HG03175 (cell line): ENCODE data around the gene HOXC9.

Experiments used
- ATAC-seq: cut with Tn5 transposase; IDR thresholded peaks from one replicate; pipeline ENCODE4 v1.9.1; 2021; ENCODE audit warnings: mild to moderate bottlenecking, moderate library complexity; ENCODE audit not compliant: unreplicated experiment

HOXC9 gene

DNA sequence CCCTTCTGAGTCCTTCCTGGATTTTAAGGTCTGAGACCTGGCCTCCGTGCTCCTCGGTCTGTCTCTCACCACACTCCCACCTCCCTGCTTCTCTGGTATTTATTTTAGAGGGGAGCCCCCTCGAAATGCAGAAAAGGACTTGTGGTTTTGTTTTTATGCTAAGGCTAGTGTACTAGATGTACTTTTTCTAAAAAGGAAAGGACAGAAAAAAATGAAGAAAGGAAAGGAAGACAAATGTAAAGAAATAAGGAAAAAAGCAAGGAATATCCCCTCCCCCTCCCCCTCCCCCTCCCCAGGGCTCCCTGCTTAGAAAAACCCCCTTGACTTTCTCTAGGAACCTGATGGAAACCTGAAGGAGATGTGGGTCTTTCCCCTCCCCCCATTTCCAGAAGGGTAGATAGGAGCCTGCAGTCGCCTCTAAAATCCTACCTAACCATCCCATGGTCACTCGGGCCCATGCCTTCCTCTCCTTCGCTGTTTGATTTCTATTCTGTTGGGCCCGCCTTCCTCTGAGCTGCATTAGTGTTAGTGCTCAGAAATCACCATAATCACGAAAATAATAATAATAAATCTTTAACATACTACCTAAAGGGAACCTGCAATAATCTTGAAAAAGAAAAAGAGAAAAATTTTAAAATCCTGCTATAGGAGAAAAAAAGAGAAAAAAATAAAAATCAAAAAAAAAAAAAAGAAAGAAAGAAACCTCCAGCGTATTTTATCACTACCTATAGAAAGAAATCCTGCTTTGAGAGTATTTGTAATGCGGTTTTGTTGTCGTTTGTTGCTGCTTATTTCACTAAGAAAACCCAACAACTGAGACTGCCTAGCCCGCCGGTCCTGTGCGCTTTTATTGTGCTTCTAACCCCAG lies 11.9 kb downstream of the HOXC9 start:
- ATAC-seq, result no peak

DNA sequence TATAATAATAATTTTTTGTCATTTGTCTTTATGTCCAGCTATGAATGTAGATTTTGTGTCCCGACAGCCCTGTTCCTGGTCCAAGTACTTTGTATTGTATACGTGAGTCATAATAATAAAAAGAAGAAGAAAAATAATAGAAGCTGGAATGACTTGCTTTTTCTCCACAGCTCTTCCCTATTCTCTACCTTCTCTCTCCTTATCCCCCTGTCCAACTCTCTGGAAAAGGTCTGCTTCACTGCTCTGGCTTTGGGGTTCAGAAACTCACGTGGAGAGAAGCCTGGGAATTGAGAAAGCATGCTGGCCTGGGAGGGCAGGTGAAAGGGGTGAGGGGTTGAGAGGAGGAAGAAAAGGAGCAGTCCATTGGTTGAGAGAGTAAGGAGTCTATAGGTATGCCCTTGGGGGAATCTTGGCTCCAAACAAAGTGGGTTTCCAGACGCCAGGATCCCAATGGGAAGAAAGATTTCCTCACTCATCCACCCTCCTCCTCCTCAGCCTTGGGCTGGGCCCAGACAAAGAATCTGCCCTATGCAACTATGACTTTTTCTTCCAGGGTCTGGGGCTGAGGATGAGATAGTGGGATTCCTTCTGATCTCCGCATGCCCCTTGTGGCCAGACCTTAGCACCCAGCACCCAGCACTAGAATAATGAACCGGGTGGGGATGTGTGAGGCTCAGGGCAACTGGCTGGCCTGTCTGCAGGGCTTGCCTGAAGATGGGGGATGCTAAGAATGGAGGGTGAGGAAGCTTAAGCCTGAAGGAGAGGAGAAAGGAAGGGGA lies 12.9 kb downstream of the HOXC9 start:
- ATAC-seq, result no peak

GRCh38 chr12:54014377-54015017 lies 14.5 kb downstream of the HOXC9 start:
- no peak for ATAC-seq

DNA sequence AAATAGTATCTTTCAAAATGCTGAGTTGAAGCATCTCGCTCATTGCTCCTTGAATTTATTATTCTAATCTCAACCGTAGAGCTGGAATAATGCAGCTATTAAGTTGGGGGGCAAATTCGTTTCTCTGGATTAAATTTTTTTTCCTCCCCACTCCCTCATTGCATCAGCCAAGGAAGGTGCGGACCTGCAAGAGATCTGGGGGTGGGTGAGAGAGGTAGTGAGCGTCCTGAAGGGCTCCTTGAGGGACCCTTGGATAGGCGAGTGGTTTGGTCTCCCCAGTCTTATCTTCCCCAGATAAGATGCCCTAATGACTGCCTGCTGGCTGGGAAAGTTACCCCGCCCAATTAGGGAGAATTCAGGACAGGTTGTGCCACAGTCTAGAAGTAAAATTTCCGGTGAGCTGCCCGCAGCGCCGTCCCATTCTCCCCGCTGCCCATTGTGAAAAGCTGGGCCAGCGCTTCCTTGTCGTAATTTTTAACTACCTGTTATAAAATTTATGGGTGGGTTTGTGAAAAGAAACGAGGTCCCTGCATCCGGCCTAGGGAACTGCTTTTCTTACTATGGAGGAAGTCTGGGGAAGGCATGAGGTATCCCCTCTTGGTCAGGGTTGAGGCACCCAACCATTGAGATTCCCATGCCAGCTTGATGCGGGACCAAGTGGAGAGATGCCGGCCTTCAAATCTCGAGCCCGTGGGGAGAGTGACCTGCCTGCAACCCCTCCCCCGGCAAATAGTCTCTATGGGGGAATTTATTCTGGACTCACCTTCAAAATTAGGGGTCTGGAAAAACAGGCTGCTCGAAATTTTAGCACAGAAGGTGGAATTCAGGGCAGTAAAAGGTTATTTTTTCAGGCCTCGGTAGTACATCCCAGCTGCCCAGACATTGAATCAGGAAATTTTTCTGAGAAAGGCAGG lies 15.3 kb downstream of the HOXC9 start:
- ATAC-seq, result no peak

DNA sequence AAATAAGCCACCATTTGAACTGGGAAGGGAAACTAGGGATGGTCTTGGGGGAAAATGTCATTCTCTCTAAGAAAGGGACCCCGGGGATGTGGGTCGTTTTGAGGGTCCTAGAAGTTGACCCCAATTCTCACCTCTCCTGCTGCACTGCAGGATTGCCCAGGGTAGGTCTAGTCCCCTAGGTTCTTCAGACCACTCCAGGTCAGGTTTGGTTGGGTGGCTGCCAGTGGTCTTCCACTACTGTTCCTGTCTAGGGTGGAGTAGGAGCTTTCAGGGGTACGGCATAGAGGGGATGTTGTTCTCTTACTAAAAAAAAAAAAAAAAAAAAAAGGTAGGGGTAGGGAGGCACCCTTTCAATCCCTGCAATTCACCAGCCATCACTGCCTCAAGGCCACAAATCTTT lies 16.1 kb downstream of the HOXC9 start:
- no peak for ATAC-seq

DNA sequence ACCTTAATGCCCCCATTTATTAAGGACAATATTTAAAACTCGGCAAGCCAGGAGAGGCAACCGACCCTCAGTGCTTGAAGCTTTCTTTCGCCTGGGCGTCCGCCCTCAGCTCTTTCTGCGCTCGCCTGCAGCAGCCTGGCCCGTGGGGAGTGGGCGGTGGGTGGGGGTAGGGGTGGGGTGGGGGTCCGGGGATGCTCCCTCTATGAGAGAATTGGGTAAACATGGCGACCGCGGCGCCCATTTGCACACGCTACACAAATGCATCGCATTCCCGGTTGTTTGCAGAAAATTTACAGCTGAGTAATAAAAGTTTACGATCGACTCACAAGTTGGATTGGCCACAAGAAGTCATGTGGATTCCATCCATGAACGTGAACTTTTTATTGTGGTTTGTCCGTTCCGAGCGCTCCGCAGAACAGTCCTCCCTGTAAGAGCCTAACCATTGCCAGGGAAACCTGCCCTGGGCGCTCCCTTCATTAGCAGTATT lies 16.6 kb downstream of the HOXC9 start:
- no peak for ATAC-seq

DNA sequence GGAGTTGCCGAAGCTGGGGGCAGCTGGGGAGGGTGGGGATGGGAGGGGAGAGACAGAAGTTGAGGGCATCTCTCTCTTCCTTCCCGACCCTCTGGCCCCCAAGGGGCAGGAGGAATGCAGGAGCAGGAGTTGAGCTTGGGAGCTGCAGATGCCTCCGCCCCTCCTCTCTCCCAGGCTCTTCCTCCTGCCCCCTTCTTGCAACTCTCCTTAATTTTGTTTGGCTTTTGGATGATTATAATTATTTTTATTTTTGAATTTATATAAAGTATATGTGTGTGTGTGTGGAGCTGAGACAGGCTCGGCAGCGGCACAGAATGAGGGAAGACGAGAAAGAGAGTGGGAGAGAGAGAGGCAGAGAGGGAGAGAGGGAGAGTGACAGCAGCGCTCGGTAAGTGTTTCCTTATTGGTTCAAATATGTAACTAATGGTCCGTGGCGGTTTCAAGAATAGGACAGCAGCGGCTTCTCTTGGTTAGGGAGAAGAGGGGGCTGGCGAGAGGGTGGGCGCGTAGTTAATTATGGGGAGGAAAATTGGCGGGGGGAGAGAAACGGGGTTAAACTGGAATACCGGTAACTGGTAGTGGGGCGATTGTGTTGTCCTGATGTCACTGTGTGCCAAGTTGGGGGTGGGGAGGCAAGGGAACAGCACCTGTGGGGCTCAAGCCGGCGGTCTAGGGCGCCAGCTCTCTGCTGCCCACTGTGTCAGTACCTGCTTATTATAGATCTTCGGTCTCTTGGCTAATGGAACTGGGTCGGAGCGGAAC lies 17.2 kb downstream of the HOXC9 start:
- ATAC-seq, result peak; percentile 42

DNA sequence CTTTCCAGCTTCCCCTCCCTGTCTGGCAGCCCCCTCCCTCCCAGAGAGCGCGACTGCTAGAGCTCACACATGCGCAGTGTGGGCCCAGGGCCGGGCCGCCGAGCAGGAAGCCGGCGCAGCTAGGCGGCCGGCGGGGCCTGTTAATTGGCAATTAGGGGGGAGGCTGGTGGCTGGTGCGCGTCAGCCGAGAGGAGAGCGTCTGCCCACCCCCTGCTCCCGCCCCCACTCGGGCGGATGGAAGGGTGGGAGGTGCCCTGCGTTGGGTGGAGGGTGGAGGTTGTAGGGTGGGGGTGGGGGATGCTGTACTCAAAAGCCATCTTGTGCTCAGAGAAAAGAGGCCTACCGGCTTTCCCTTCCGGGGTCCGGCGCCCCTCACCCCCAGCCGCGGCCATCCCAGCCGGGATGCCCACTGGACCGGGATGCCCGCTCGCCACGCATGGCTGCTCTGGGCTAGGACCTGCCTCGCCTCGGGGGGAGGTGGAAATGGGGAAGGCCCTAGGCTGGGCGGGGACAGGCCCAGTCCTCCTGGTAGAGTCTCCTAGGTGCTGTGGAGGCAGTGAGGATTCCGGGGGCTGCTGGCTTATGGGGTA lies 18.0 kb downstream of the HOXC9 start:
- ATAC-seq, result peak; percentile 80

GRCh38 chr12:54018468-54018984 lies 18.6 kb downstream of the HOXC9 start:
- ATAC-seq, result no peak

- no peak for ATAC-seq
These were observed 19.3 kb downstream of the HOXC9 start for GRCh38 chr12:54019091-54019811.

DNA sequence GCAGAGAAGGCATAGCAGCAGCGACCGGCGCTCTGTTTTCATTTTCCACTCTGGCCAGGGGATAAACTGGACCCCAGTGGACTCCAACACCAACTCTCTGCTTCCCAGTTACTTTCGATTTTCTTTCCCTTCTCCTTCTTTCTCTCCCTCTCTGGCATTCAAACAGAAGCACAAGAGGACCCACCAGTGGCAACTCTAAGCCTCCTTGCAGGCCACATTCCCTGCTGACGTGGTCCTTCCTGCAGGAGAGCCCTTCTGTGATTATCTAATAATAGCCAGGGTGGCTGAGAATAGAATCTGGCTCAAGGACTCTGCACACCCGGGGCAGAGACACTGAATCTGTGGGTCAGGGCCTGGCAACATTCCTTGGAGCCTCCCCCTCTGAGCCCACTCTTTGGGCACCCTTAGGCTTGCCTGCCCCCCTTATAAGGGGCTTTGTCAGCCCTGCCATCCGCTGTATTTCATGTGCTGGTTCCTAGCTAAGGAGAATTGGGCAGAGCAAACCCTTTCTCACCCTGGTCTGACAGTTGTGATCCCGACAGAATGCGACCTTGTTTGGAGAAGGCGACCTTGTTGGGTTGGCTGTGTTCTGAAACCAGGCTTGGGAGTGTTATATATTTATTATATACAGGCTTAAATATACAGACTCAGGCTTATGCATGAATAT lies 20.1 kb downstream of the HOXC9 start:
- no peak for ATAC-seq

DNA sequence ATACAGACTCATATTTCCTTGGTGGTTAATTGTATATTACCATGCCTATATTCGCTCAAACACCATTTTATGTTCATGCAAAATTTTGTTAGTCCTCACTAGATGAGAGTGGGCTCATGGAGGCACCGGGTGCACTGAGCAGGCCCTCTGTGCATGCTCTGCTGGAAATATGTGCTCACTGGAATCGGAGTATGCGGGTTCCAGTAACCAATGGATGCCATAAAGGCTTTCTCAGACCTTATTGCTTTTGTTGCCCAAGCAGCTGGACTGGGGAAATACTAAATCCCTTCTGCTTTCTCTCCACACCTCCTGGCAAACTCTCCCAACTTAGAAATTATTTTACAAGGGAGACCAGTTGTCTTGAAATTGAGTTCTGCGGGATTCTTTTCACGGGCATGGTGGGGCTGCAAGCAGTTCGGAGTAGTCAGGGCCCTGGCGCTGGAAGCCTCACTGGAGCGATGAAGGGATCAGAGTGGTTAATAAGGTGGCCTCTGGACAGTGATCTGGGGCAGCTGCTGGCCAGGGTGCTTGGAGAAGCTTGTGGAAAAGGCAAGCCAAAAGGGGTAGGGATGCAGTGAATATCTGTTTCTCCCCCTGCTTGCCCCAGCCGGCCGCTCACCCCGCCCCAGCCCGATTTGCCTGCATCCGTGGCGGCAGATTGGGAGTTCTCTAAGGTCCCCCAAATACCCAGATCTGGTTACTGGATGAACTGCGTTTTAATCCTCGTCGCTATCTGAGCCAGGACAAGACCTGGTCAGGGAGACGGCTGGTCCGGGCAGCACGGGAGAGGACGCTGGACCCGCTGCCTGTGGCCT lies 20.8 kb downstream of the HOXC9 start:
- no peak for ATAC-seq

GRCh38 chr12:54021432-54022013 lies 21.6 kb downstream of the HOXC9 start:
- ATAC-seq, result no peak

- no peak for ATAC-seq
These were observed 23.3 kb downstream of the HOXC9 start for GRCh38 chr12:54022960-54023884.

GRCh38 chr12:54024127-54024526 lies 24.2 kb downstream of the HOXC9 start:
- no peak for ATAC-seq
